ENCODE results near the gene CCDC178.
"Not testable (repeated sequence)": the region's sequence is repeated elsewhere in the genome, so short reads cannot be mapped to it uniquely, and the experiment has no call there.

The CCDC178 gene, protein sequence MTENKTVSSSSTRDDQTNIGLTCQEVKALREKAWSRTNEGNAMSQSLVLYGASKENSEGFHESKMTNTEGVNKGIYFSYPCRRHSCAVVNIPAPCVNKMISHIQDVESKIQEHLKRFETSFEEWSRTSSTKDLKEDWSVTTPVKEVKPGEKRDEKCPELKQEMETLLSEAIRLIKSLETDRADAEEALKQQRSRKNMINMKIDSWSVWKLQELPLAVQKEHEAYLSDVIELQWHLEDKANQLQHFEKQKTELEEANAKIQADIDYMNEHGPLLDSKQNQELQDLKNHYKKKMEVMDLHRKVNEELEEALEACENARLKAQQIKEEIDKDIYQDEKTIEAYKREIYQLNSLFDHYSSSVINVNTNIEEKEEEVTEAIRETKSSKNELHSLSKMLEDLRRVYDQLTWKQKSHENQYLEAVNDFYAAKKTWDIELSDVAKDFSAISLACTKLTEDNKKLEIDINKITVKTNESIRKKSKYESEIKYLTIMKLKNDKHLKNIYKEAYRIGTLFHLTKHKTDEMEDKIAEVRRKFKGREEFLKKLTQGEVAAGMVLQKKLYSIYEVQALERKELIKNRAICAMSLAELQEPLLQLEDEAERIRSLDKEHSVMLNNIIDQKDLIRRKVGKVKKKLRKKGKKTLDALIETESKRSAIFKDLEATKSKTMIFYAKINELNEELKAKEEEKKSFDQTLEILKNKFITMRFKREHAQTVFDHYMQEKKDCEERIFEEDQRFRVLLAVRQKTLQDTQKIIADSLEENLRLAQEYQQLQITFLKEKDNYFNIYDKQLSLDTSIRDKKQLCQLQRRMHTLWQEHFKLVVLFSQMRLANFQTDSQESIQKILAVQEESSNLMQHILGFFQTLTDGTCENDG

DNA sequence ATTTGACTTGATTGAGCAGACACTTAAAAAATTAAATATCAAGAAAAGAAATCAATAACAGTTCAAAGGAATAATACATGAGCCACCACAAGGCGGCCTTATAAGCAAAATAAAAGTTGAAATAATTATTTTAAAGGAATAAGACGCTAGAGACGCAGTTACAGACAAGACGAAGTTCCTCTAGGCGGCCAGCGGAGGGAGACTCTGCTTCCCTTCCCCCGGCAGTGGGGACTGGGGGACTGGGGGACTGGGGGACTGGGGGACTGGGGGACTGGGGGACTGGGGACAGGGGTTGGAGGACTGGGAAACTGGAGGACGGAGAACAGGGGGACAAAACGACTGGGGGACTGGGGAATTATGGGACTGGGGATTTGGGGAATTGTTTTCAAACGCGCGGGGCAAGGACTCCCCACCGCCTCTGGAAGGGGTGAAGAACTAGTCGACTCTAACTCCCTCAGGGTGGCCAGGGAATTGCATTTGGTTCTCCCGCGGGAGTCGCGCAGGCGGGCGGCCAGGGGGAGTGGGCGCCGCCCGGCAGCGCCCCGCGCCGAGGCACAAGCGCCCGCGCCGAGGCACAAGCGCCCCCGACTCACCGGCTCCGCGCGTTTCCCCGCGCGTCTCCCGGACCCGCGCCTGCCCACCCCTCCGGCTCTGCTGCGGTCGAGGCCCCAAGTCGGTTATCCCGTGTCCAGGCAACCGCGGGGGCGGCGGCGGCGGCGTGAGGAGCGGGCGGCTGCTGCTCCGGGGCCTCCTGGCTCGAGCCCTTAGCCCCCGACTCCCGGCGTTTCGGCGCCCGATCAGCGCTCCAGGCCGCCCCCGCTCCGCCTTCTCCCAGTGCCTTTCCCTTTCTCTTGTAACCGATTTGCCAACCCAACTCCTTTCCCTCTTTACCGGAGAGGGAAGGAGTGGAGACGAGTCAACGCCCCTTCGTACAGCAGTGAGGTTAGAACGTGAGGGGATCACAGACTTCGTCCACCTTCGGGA is at the start of gene CCDC178:
Gene CCDC178, minus strand, starts transcription at position 662 of the 984 bp plus-strand sequence. CDS start 28,633 bp downstream, outside the sequence.
- DNase-seq = no peak

- DNase-seq = no peak
Measured at GRCh38 chr18:33483908-33484307, 43.4 kb upstream of the CCDC178 start.

DNA sequence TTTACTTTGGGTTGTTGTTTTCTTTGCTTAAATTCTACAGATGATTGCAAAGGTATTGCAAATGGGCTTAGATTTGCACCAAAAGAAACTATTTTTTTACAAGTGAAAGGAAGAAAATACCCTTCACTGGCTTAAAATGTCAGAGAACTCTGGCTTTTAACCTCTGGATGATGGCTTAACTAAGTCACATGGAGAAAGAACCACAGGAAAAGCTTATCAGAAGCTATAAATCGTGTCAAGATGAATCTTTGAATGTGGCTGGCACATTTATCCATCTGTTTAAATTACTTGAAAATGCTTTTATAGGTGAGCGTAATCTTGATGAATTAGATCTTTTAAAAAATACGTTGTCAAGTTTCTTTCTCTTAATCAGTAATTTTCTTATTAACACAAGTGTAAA is 32.0 kb upstream of the CCDC178 start:
- DNase-seq = no peak

GRCh38 chr18:33470216-33470615 is 29.7 kb upstream of the CCDC178 start:
- no peak for DNase-seq

DNA sequence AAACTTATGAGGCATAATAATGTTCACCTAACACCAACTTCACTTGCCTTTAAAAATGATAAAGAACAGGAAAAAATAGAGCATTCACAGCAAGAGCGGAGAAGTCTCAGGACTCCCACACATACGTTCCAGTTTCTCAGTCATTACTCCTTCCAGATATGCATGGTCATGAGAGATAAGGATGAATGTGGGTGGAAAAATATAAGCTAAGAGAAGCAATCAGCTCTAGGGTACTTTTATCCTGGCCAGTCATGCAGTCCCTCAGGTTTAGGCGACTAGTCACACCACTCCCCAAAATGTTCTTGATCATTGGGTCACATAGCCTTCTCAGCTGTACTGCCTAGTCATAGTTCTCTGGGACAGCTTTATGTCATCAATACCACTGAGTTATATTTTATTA is 29.2 kb upstream of the CCDC178 start:
- DNase-seq = no peak

- no peak for DNase-seq
Measured at GRCh38 chr18:33467531-33467930, 27.0 kb upstream of the CCDC178 start.

GRCh38 chr18:33466822-33467221 is 26.3 kb upstream of the CCDC178 start:
- DNase-seq = no peak

- no peak for DNase-seq
Measured at GRCh38 chr18:33460681-33461080, 20.2 kb upstream of the CCDC178 start.

DNA sequence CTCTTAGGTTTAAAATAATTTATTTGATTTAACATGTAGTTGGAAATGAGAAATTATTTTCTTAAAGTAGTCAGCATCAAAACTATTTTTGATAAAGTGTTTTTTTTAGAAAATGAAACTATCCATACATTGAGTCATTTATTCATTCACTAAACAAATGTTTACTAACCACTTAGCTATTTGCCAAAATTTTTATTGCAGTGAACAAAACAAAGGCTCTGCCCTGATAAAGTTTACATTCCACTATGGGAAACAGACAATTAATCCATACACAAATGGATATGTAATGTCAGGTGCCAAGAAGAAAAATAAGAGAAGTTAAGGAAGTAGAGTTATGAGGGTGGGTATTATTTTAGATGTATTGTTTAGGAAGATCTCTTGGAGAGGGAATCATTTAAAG is 19.1 kb upstream of the CCDC178 start:
- no peak for DNase-seq

DNA sequence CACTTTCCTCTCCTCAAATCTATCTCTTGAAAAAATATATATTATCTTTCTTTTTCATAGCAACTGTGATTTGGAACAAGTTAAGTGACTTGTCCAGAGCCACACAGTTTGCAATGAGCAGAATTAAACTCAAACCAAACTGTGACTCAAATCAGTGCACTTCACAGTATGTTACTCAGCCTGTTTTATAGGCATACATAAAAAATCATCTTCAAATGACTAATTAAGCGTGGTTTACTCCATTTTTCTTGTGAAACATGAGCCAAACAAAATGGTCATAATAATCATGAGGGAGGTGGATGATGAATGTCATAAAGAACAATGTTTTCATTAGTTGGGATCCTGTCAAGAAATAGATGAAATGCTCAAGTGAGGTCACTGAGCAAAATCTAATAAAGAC is 6.1 kb upstream of the CCDC178 start:
- no peak for DNase-seq

DNA sequence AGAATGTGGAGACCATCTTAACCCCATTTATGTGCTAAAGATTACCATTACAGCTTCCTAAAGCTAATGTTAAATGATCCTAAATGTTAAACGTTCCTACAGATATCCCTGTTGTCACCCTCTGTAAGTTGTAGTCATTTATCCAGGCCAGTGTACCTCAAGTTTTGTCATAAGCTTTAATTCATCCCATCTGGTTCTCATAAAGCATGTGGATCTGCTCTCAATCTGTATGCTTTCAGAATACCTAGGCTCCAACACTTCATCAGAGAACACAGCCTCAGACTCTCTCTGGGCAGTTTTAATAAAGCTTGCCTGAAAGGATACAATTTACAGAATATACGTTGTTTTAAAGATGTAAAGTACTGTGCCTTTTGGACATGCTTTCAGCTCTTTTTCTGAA is 4.2 kb upstream of the CCDC178 start:
- DNase-seq = no peak

- no peak for DNase-seq
Measured at GRCh38 chr18:33432857-33433256, 7.7 kb downstream of the CCDC178 start.

GRCh38 chr18:33427549-33427948 is 13.0 kb downstream of the CCDC178 start:
- no peak for DNase-seq

- DNase-seq = no peak
Measured at GRCh38 chr18:33424266-33424946, 16.1 kb downstream of the CCDC178 start.

GRCh38 chr18:33421225-33421624 is 19.3 kb downstream of the CCDC178 start:
- no peak for DNase-seq

GRCh38 chr18:33404244-33404873 is 36.2 kb downstream of the CCDC178 start:
- no peak for DNase-seq

- not testable (repeated sequence) for DNase-seq
Measured at GRCh38 chr18:33398939-33399338, 41.6 kb downstream of the CCDC178 start.

GRCh38 chr18:33375829-33376228 is 64.7 kb downstream of the CCDC178 start:
- no peak for DNase-seq

GRCh38 chr18:33372442-33372841 is 68.1 kb downstream of the CCDC178 start:
- DNase-seq = no peak

DNA sequence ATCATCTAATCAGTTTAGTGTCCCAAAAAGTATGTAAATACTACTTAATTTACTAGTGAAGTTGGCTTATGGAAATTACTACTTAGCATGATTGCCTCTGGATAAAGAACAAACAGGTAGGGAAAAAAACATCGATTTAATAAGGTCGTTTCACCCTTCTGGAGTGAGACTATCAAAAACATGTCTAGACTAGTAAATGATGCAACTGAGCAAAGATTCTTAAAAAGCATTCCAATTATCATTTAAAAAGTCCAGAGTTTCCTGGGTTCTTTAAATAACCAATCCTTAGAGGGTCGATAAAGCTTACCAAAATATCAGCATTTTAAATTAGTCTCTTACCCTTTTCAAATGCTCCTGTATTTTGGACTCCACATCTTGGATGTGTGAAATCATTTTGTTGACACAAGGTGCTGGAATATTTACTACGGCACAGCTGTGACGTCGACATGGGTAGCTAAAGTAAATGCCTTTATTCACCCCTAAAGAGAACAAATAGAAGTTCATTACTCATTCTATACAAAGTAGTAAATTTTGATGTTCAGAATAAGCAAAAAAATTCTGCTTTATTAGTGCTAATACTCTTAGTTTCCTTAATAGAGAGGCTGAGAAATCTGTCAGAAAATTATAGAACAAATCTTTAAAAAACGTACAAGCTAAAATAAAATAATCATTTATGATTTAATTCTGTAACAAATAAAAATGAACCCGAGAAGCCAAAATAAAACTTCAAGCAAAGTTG is 70.6 kb downstream of the CCDC178 start:
- no peak for DNase-seq

DNA sequence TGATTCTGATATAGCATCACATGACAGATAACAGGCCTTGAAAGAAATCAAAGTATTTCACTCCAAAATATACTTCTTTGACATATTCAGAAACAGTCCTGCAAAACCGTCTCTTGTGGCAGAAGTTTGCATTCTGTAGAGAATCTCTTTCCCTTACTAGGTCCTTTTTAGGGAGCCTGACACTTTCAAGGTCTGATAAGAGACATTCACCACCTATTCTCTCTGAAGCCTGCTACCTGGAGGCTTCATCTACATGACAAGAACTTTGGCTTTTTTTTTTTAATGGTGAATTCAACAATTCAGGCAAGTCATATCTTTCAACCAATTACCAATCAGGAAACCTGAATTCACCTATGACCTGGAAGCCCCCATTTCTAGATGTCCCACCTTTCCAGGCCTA is 83.8 kb downstream of the CCDC178 start:
- DNase-seq = no peak
